DMS114 treated with DMSO at 0.1 percent for 48 hours (cell line): ENCODE data around the gene TOE1.
A peak's percentile ranks its signal among the peaks of the same experiment; 100 is the strongest.

Experiments
- DNase-seq: peaks from one replicate; lab custom pipeline; 2025; ENCODE audit not compliant: unreplicated experiment; lab: John Stamatoyannopoulos, UW

TOE1 gene

DNA sequence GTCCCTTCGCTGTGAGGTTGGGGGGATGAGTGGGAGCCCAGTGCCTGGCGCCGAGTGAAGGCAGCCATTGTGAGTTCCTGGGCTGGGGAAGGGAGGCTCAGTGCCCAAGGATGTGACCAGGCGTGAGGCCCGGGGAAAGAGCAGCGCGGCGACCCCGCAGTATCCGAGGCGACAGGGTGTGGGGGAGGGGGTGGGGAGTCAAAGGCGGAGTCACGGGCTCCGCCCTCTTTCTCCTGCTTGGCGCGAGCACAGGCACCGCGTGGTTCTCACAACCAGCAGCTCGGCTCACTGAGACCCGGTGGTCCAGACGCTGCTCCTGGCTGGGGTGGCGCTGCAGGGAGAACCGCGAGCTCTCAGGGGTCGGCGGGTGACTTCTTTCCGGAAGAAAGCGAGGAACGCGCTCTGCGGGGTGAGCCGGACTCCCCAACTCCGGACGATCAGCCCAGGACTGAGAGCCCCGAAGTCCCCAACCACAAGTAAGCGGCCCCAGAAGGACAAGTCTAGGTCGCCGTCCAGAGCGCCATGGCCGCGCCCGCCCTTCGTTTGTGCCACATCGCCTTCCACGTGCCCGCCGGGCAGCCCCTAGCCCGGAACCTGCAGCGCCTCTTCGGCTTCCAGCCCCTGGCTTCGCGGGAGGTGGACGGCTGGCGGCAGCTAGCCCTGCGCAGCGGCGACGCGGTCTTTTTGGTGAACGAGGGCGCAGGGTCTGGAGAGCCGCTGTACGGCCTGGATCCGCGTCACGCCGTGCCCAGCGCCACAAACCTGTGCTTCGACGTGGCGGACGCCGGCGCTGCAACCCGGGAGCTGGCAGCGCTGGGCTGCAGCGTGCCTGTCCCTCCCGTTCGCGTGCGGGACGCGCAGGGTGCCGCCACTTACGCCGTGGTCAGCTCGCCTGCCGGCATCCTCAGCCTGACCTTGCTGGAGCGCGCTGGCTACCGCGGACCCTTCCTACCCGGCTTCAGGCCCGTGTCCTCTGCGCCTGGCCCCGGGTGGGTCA lies 13.0 kb upstream of the TOE1 start, which contains the start of gene HPDL:
HPDL (plus strand) TSS at position 269 of the 997 bp plus-strand sequence; CDS start at position 523, 254 bp downstream.
- peak; percentile 29 for DNase-seq

- DNase-seq: no peak
Measured at GRCh38 chr1:45327644-45328515, 12.1 kb upstream of the TOE1 start.

GRCh38 chr1:45328680-45329079 lies 11.3 kb upstream of the TOE1 start:
- no peak for DNase-seq

DNA sequence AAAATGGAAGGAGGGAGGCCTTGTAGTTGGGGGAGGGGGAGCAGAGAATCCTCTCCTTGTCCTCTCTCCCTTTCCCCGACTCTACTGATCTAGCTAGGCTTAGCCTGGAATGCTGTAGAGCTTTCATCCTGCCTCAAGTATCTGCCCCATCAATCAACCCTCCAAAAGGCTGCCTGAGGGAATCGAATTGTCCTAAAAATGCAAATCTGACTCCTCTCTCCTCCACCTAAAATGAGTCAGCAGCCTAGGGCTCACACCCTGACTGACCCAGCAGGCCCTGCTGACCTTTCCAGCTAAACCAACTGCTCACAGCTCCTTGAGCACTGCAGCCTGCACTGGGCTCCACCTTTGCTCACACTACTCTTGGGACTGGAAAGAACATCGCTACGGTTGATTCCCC lies 10.5 kb upstream of the TOE1 start:
- DNase-seq: no peak

DNA sequence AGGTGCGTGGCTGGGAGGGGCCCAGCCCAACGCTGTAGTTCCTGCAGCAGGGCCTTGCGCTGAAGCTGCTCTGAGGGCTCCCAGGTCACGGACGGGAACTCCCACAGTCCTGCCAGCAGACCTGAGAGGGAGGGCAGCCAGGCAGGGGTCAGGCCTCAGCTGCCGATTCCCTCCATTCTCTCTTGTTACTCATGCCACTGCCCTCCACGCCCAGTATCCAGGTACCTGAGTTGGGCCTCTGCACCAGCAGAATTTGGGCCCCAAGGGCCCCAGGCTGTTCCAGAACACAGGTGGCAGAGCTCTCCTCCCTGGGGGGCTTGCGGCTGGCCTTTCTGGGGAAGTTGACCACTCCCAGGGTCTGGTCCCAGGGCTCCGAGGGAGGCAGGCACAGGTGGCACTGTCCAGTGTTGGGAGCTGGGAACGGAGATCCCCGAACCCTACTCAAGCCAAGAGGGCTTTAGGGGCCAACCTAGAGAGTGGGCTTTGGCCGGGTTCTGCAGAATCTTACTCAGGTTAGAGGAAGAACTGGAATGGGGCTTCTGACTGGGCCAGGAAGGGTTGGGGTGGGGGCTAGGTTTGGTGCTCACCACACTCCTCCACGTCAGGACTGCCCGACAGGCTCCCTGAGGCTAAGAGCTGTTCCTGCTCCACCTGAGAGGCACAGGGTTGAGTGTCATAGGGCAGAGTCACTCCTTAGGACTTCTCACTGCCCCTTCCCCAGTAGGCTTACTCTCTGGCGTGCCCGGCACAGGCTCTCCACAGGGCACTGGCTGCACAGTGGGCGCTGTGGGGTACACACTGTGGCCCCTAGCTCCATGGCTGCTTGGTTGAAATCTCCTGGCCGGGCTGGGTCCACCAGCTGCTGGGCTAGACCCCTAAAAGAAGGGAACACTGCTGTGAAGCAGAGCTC lies 8.3 kb upstream of the TOE1 start:
- DNase-seq: no peak

GRCh38 chr1:45332346-45332720 lies 7.6 kb upstream of the TOE1 start:
- DNase-seq: no peak

- no peak for DNase-seq
Measured at GRCh38 chr1:45334308-45335245, 5.4 kb upstream of the TOE1 start.

- no peak for DNase-seq
Measured at GRCh38 chr1:45335855-45336324, 4.1 kb upstream of the TOE1 start.

DNA sequence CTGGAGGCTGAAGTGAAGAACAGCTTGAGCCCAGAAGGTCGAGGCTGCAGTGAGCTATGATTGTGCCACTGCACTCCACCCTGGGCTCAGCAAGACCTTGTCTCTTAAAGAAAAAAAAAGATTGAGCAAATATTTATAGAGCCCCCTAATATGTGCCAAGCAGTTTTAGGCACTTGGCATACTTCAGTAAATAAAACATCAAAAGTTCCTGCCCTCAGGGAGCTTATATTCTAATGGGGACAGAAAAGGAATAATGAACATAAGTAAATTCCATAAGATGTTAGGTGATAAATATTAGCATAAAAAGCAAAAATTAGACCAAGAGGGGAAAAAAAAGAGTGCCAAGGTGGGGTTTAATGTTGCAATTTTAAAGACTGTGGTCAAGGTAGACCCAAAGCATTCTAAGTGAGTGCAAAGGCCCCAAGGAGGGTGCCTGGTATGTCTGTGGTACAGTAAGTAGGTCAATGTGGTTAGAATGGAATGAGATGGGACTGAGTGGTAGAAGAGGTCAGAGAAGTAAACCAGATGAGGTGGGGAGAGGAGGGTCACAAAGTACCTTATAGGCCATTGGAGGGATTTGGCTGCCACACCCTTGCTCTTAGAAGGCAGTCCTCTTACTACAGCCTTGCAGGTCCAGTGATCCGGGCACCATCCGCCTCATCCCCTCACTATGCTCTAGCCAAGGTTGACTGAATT lies 2.2 kb upstream of the TOE1 start:
- no peak for DNase-seq

DNA sequence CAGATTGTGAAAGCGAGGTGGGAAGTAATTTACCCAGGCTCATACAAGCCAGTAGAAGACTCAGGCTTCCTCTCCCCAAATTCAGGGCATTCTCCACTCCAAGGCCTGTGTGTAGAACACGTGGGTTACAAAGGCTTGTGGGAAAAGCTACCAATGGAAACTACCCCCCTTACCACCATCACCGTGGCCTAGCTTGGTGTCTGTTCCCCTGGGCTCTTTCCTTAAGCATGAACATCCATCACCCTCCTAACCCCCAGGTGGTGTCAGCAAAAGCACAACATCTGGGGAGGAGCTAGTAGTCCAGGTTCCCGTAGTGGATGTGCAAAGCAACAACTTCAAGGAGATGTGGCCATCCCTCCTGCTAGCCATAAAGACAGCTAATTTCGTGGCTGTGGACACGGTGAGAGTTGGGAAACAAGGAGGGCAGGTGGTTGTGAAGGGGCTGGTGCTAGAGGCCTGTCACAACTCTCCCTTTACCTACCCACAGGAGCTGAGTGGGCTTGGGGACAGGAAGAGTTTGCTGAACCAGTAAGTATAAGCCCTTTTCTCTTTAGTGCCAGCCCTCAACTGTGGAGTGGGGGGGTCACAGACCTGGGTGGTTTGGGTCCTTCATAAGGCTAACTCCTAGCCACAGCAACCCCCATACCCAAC lies 971 bp downstream of the TOE1 start:
- DNase-seq: no peak

GRCh38 chr1:45344499-45344898 lies 4.5 kb downstream of the TOE1 start:
- no peak for DNase-seq

GRCh38 chr1:45345014-45345413 lies 5.0 kb downstream of the TOE1 start:
- no peak for DNase-seq

DNA sequence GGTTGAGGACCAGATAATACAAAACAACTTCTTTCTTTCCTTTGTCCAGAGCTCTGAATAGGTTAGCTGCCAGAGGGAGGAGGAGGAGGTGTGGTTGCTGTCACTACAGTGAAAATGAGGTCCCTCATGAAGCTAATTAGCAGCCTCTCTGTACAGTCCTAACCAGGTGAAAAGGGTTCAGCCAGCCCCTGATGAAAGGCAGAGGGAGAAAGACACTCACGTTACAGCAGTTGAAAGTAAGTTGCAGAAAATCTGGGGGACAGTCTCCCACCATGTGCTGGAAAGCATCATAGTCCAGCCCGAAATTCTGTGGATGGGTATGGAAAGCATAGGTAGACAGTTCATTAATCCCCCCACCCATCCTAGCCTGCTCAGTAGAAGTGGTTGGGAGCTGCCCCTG lies 6.5 kb downstream of the TOE1 start:
- DNase-seq: no peak

- no peak for DNase-seq
Measured at GRCh38 chr1:45348020-45348419, 8.1 kb downstream of the TOE1 start.

DNA sequence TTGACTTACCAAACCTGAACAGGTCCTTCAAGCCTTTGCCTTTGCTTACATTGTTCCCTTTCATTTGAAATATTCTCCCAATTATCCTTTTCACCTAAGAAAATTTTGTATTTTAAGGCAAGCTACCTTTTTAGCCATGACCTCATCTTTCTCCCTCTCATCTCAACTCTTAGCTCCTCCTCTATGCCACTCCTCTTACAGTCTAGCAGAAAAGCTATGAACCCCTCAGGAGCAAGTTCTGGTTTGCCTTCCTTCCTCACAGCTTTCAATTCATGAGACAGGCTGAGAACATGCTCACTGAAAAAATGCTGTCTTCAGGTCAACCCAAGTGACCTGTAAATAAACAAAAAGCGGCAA lies 8.6 kb downstream of the TOE1 start:
- DNase-seq: no peak

- no peak for DNase-seq
Measured at GRCh38 chr1:45348966-45349677, 9.2 kb downstream of the TOE1 start.

DNA sequence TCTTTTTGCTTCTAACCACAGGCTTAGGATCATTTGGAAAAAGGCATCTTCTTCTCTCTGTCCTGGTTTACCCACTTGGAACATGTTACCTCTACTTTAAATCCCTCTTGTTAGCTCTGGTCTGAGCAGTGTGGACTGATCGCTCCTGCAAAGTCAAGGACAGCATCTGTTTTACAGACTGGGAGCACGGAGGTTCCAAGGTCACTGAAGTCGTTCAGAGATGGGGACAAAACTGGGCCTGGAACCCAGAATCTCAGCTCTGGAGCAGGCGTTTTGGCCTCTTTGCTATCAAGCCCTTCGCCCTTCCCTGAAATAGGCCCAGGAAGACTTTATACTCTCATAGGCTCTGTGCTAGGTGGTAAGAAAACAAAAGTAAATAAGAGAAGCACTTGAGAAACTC lies 11.5 kb downstream of the TOE1 start:
- no peak for DNase-seq

DNA sequence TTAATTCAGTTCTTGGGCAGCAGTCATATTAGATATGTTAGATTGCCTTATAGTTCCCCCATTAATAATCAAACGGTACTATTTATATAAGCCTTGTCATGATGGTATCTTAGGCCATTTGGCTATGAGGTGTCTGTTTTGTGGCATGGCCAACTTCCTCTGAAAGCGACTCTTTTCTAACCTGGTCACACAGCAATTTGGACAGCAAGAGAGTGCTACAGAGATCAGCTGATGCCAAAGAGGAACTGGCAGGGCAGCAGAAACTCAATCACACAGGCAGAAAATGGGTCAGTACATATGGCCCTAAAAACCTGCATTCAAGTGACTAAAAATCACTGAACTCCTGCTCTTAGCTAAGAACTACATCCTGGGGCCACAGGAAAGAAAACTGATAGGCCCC lies 13.7 kb downstream of the TOE1 start:
- no peak for DNase-seq
